H1 (cell line): ENCODE results near the gene LRRC26. TPM values are rescaled to one million over a fixed set of nuclear protein-coding genes. Genes with fewer than 3 reads are reported as not detected.
A peak's percentile ranks its signal among the peaks of the same experiment; 100 is the strongest.

Source experiments
- CTCF ChIA-PET: fragments of 300-600 bp; sonication (Branson Sonifier 250); formaldehyde crosslinking; loops from one replicate; lab custom pipeline; 2021; ENCODE audit not compliant: partially characterized antibody; lab: Charles Lee
- POLR2A ChIA-PET: fragments of 300-600 bp; sonication (Branson Sonifier 250); formaldehyde crosslinking; loops from one replicate; lab custom pipeline; 2021; ENCODE audit warnings: inconsistent platforms; ENCODE audit not compliant: partially characterized antibody; lab: Charles Lee
- DNase-seq, 2 experiments: peaks; one replicate each; pipeline versions ENCODE4 v3.0.0 to v3.0.0-alpha.2; 2010 to 2022; ENCODE audit warnings: low spot score in 2 of 2, low read depth in 1 of 2, mixed read lengths in 1 of 2
- FAIRE-seq: peaks from 2 replicates; lab custom pipeline; 2011; peaks lifted over from hg19 to GRCh38; lab: Jason Lieb, UNC
- H2AFZ ChIP-seq: 2 replicates; pipeline ENCODE4 v1.8.1; 2012; ENCODE audit warnings: low read length, inconsistent platforms
- H2AK5ac ChIP-seq: 2 replicates; pipeline ENCODE4 v1.6.1; 2013; ENCODE audit warnings: low read depth, low read length
- H2BK120ac ChIP-seq: replicated peaks from 2 replicates; pipeline ENCODE3; 2013; ENCODE audit warnings: low read depth, low read length, inconsistent platforms
- H2BK12ac ChIP-seq: 2 replicates; pipeline ENCODE4 v1.6.1; 2013; ENCODE audit warnings: low read depth, low read length
- H2BK15ac ChIP-seq: 2 replicates; pipeline ENCODE4 v1.6.1; 2013; ENCODE audit warnings: low read length
- H2BK20ac ChIP-seq: 2 replicates; pipeline ENCODE4 v1.6.1; 2013; ENCODE audit warnings: low read length
- H2BK5ac ChIP-seq: 2 replicates; pipeline ENCODE4 v1.6.1; 2013; ENCODE audit warnings: low read depth, low read length
- H3K14ac ChIP-seq: 2 replicates; pipeline ENCODE4 v1.6.1; 2013; ENCODE audit warnings: inconsistent platforms; ENCODE audit not compliant: insufficient read length
- H3K18ac ChIP-seq: 2 replicates; pipeline ENCODE4 v1.6.1; 2013; ENCODE audit warnings: low read length; ENCODE audit errors: extremely low read depth
- H3K23ac ChIP-seq: 2 replicates; pipeline ENCODE4 v1.6.1; 2013; ENCODE audit warnings: inconsistent platforms; ENCODE audit not compliant: insufficient read length
- H3K23me2 ChIP-seq: 2 replicates; pipeline ENCODE4 v1.6.1; 2013; ENCODE audit warnings: low read depth, low read length
- H3K27ac ChIP-seq: 2 replicates; pipeline ENCODE4 v1.6.1; 2011; ENCODE audit warnings: low read depth, low read length, inconsistent platforms
- H3K27me3 ChIP-seq, 4 experiments: replicated peaks in 1 of 4; 1 replicate in 1 of 4; 2 replicates in 3 of 4; pipeline versions ENCODE4 v1.6.1 to v1.8.1; 2011 to 2013; ENCODE audit warnings: low read length in 3 of 4, mild to moderate bottlenecking in 3 of 4, inconsistent platforms in 2 of 4, mixed read lengths in 2 of 4, moderate library complexity in 1 of 4; ENCODE audit not compliant: control insufficient read depth in 3 of 4, insufficient read depth in 3 of 4; ENCODE audit errors: extremely low read depth in 1 of 4
- H3K36me3 ChIP-seq, 4 experiments: 2 replicates each; pipeline versions ENCODE4 v1.6.1 to v1.8.1; 2011 to 2013; ENCODE audit warnings: mild to moderate bottlenecking in 4 of 4, low read length in 3 of 4, moderate library complexity in 2 of 4, control low read depth in 1 of 4, inconsistent platforms in 1 of 4; ENCODE audit not compliant: insufficient read depth in 4 of 4, control insufficient read depth in 2 of 4
- H3K4ac ChIP-seq: replicated peaks from 2 replicates; pipeline ENCODE3; 2013; ENCODE audit warnings: low read length, low read depth, mixed read lengths, inconsistent platforms; ENCODE audit not compliant: insufficient read length
- H3K4me1 ChIP-seq, 4 experiments: replicated peaks in 1 of 4; 1 replicate in 1 of 4; 2 replicates in 3 of 4; pipeline versions ENCODE4 v1.6.1 to v1.8.1; 2011 to 2013; ENCODE audit warnings: low read length in 3 of 4, inconsistent platforms in 2 of 4, mixed read lengths in 1 of 4; ENCODE audit not compliant: insufficient read depth in 4 of 4, control insufficient read depth in 3 of 4
- H3K4me2 ChIP-seq, 2 experiments: 2 replicates each; pipeline versions ENCODE4 v1.6.1 to v1.8.1; 2011 to 2013; ENCODE audit warnings: low read depth in 2 of 2, low read length in 2 of 2, control low read depth in 1 of 2, inconsistent platforms in 1 of 2, mild to moderate bottlenecking in 1 of 2; ENCODE audit not compliant: insufficient read depth in 1 of 2
- H3K4me3 ChIP-seq, 4 experiments: fragments of 200-600, 300-600 bp in 1 of 4; sonication (generic), shearing (Covaris generic), sonication (Bioruptor Twin) in 1 of 4; 2 replicates each; pipeline versions ENCODE4 v1.5.1 to v1.8.1; 2011 to 2016; ENCODE audit warnings: low read length in 4 of 4, low read depth in 3 of 4, control low read depth in 2 of 4, inconsistent platforms in 2 of 4, mild to moderate bottlenecking in 2 of 4, mixed read lengths in 1 of 4, moderate library complexity in 1 of 4; ENCODE audit not compliant: insufficient read depth in 2 of 4; ENCODE audit errors: extremely low read depth in 1 of 4
- H3K56ac ChIP-seq: replicated peaks from 2 replicates; pipeline ENCODE3; 2013; ENCODE audit warnings: low read depth, mild to moderate bottlenecking, mixed read lengths, low read length, inconsistent platforms; ENCODE audit not compliant: insufficient read length
- H3K79me1 ChIP-seq: 2 replicates; pipeline ENCODE4 v1.6.1; 2013; ENCODE audit warnings: low read depth, low read length, control low read depth
- H3K79me2 ChIP-seq, 2 experiments: 2 replicates each; pipeline versions ENCODE4 v1.6.1 to v1.8.1; 2012 to 2013; ENCODE audit warnings: low read length in 2 of 2, mild to moderate bottlenecking in 2 of 2, inconsistent platforms in 1 of 2; ENCODE audit not compliant: insufficient read depth in 2 of 2, control insufficient read depth in 1 of 2
- H3K9ac ChIP-seq, 4 experiments: replicated peaks in 1 of 4; 1 replicate in 1 of 4; 2 replicates in 3 of 4; pipeline versions ENCODE4 v1.6.1 to v1.8.1; 2011 to 2013; ENCODE audit warnings: low read depth in 3 of 4, low read length in 3 of 4, control low read depth in 2 of 4, mild to moderate bottlenecking in 2 of 4, moderate library complexity in 2 of 4, inconsistent platforms in 1 of 4; ENCODE audit errors: extremely low read depth in 1 of 4
- H3K9me3 ChIP-seq, 2 experiments: 2 replicates each; pipeline versions ENCODE4 v1.6.1 to v1.8.1; 2012 to 2013; ENCODE audit warnings: mild to moderate bottlenecking in 2 of 2, moderate library complexity in 2 of 2, control low read depth in 1 of 2, inconsistent platforms in 1 of 2, low read depth in 1 of 2, low read length in 1 of 2, mixed read lengths in 1 of 2; ENCODE audit not compliant: insufficient read depth in 2 of 2
- H4K20me1 ChIP-seq, 2 experiments: replicated peaks in 1 of 2; 2 replicates each; pipeline versions ENCODE3 to v1.8.1; 2011 to 2013; ENCODE audit warnings: inconsistent platforms in 2 of 2, low read length in 2 of 2, mild to moderate bottlenecking in 1 of 2; ENCODE audit not compliant: insufficient read depth in 2 of 2, control insufficient read depth in 1 of 2
- H4K5ac ChIP-seq: 2 replicates; pipeline ENCODE4 v1.6.1; 2013; ENCODE audit warnings: low read length, low read depth, mixed read lengths, inconsistent platforms; ENCODE audit not compliant: insufficient read length
- H4K8ac ChIP-seq: 2 replicates; pipeline ENCODE4 v1.8.0; 2013; ENCODE audit warnings: mild to moderate bottlenecking, moderate library complexity, low read length, inconsistent platforms; ENCODE audit not compliant: insufficient read depth; ENCODE audit errors: extremely low read depth
- H4K91ac ChIP-seq: replicated peaks from 2 replicates; pipeline ENCODE3; 2013; ENCODE audit warnings: low read length, mixed read lengths, inconsistent platforms; ENCODE audit not compliant: insufficient read length
- BCL11A ChIP-seq, 2 experiments: IDR thresholded peaks; one replicate each; pipeline ENCODE4 v1.6.1; 2011; ENCODE audit warnings: low read depth in 2 of 2, low read length in 2 of 2, mild to moderate bottlenecking in 2 of 2
- CBX5 ChIP-seq: fragments of 300-800, 300-1000 bp; sonication (generic); IDR thresholded peaks from 2 replicates; pipeline ENCODE4 v1.7.1; 2016; ENCODE audit warnings: antibody characterized with exemption, low read length, low read depth
- CBX8 ChIP-seq: fragments of 300-800, 300-1000 bp; sonication (generic); IDR thresholded peaks from 2 replicates; pipeline ENCODE4 v1.7.1; 2016; ENCODE audit warnings: low read depth, low read length, borderline replicate concordance
- EGR1 ChIP-seq: IDR thresholded peaks from 2 replicates; pipeline ENCODE4 v1.6.1; 2011; ENCODE audit warnings: low read depth, low read length, borderline replicate concordance
- GTF2F1 ChIP-seq: IDR thresholded peaks from 2 replicates; pipeline ENCODE4 v1.6.1; 2012; ENCODE audit warnings: low read depth, low read length, improper control_type of control experiment, borderline replicate concordance
- KDM4A ChIP-seq: IDR thresholded peaks from one replicate; pipeline ENCODE4 v1.7.1; 2012; ENCODE audit warnings: low read depth, mild to moderate bottlenecking, moderate library complexity, low read length, inconsistent platforms; ENCODE audit not compliant: severe bottlenecking
- NRF1 ChIP-seq: IDR thresholded peaks from 2 replicates; pipeline ENCODE4 v1.6.1; 2011; ENCODE audit warnings: mild to moderate bottlenecking, low read depth, low read length, improper control_type of control experiment
- SIRT6 ChIP-seq: IDR thresholded peaks from one replicate; pipeline ENCODE4 v1.7.1; 2012; ENCODE audit warnings: low read length, inconsistent platforms
- SIX5 ChIP-seq: IDR thresholded peaks from 2 replicates; pipeline ENCODE4 v1.6.1; 2011; ENCODE audit warnings: mild to moderate bottlenecking, low read depth, low read length
- TEAD4 ChIP-seq: IDR thresholded peaks from 2 replicates; pipeline ENCODE4 v1.6.1; 2012; ENCODE audit warnings: low read depth, low read length, inconsistent platforms, mixed read lengths
- WGBS, 2 experiments: shearing (Covaris generic) in 1 of 2; methylation state at CpG; one replicate each; pipeline versions ENCODE4 v1.1.6 to v1.1.7; 2013 to 2015; ENCODE audit warnings: low lambda C conversion rate in 2 of 2, mixed read lengths in 2 of 2, inconsistent platforms in 1 of 2, low coverage in 1 of 2, missing lambda C conversion rate in 1 of 2; ENCODE audit not compliant: insufficient replicate concordance in 2 of 2, insufficient coverage in 1 of 2, insufficient read length in 1 of 2; ENCODE audit errors: extremely low coverage in 1 of 2, missing lambda C conversion rate in 1 of 2; 5-methylcytosine and 5-hydroxymethylcytosine counted together
- polyA plus RNA-seq, 7 experiments: library from polyadenylated mRNA; depleted of rRNA in 3 of 7; stranded (reverse) in 5 of 7; unstranded in 2 of 7; fragments of >200 nt in 5 of 7; fragments of 200-250 nt in 2 of 7; gene quantifications; 1 replicate in 5 of 7; 2 replicates in 1 of 7; 4 replicates in 1 of 7; pipeline versions ENCODE4 v1.2.1 to v1.2.3, GENCODE V29; 2011 to 2013; ENCODE audit warnings: missing spikeins in 2 of 7, mixed read lengths in 2 of 7
- total RNA-seq: library from RNA; stranded (reverse); fragmentation: NEBNext Ultra II Directional; extraction: Animal tissue kit (Norgen Biotek cat#: 25700); gene quantifications from 2 replicates; pipeline ENCODE4 v1.2.1, GENCODE V29; 2021
- TF ChIP-seq, protein P1 (sequence below): IDR thresholded peaks from 2 replicates; pipeline ENCODE4 v1.6.1; 2011; ENCODE audit warnings: low read depth, mild to moderate bottlenecking, low read length; ENCODE audit not compliant: insufficient read depth

LRRC26 gene
- total and polyA plus RNA-seq, 2 of the 8 experiments (the other 6 are each of a cell fraction or from before 2014, with no cell fraction given), result 0.34 to 0.85 TPM

- Histone ChIP-seq H2BK20ac (no peak overlapping the region), H3K9ac (0 out of 7 replicates have a peak overlapping the region, but pooled peaks of 1 of the 4 experiments have one; percentile 10), H3K4me3 (peak overlapping the region; percentile 32 to 58 (median 49)), H3K9me3 (peaks cover 0 to 7% of the 10 kb centered on the region in 2 experiments; a peak in 3 of 4 replicates), H3K14ac (no peak overlapping the region), H3K23me2 (peaks cover 9% of the 10 kb centered on the region), H2BK120ac (no peak overlapping the region), H2BK15ac (peak overlapping the region; percentile 81; the same call in 1 of the 2 replicates), H2AK5ac (no peak overlapping the region), H3K56ac (no peak overlapping the region), H3K4me1 (peaks cover 0 to 10% (median 6%) of the 10 kb centered on the region in 4 experiments; a peak in 5 of 7 replicates), H4K8ac (no peak overlapping the region; the same call in 1 of the 2 replicates), H3K27ac (no peak overlapping the region), H4K91ac (no peak overlapping the region), H2BK5ac (no peak overlapping the region; the same call in 1 of the 2 replicates), H3K4me2 (peak overlapping the region; percentile 75 to 78), H3K18ac (no peak overlapping the region; the same call in 1 of the 2 replicates), H2BK12ac (peak overlapping the region; percentile 68; the same call in 1 of the 2 replicates), H3K79me1 (no peaks in the 10 kb centered on the region), H3K23ac (no peak overlapping the region), H3K36me3 (no peaks in the 10 kb centered on the region; a peak in 1 of 8 replicates), H4K20me1 (peaks cover 3 to 30% of the 10 kb centered on the region in 2 experiments), H3K27me3 (peaks cover 32 to 68% (median 66%) of the 10 kb centered on the region in 4 experiments), H2AFZ (peak overlapping the region; percentile 10; the same call in 1 of the 2 replicates), H3K4ac (no peak overlapping the region), H4K5ac (no peak overlapping the region), H3K79me2 (no peaks in the 10 kb centered on the region; a peak in 1 of 4 replicates)
- DNase-seq (peak in 1 of 2 experiments; percentile 88), FAIRE-seq (no peak)
- POLR2A ChIA-PET, result interaction anchor here (0.9 to 2.9 kb wide), 4 partner anchors 12 to 86 kb away, joined by 3 to 7 read pairs (median 3); partner anchors contain the start of genes ANAPC2 and LRRC26
- CTCF ChIA-PET, result interaction anchor here (0.6 to 1.6 kb wide), 8 partner anchors 11 to 122 kb away, joined by 3 to 6 read pairs (median 4); no protein-coding TSS in a partner anchor
- WGBS, 2 experiments, result 13% methylated on average over 39 of the region's 65 CpGs; no CpG with 5 or more reads in 1 of the 2 experiments
- TF ChIP-seq CBX8, result no peak
- TF ChIP-seq EGR1, result no peak
- no peak for TF ChIP-seq NRF1
- TF ChIP-seq CBX5, result no peak
- TF ChIP-seq BCL11A (IDR thresholded peaks at IDR 0.05; ENCODE audit: low read depth in 2 of 2, low read length in 2 of 2), result no peak
- TF ChIP-seq SIRT6, result no peak
- no peak for TF ChIP-seq GTF2F1
- no peak for TF ChIP-seq SIX5
- TF ChIP-seq, protein P1, sequence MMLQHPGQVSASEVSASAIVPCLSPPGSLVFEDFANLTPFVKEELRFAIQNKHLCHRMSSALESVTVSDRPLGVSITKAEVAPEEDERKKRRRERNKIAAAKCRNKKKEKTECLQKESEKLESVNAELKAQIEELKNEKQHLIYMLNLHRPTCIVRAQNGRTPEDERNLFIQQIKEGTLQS, result no peak
- TF ChIP-seq TEAD4, result no peak
- peak; percentile 92 for TF ChIP-seq KDM4A
These were observed 13.1 kb downstream of the LRRC26 start for GRCh38 chr9:137156567-137157375.
